Activated CD4-positive, alpha-beta T cell treated with anti-CD3 and anti-CD28 coated beads for 36 hours (primary cell): ENCODE data around the gene PCED1B. TPM values are rescaled to one million over a fixed set of nuclear protein-coding genes. Genes with fewer than 3 reads are reported as not detected.

Experiments used
- ATAC-seq: fragments of 200-7000 bp; cut with Tn5 transposase; one replicate; pipeline ENCODE4 v1.10.0; 2021; ENCODE audit warnings: mild to moderate bottlenecking, moderate library complexity
- CTCF ChIA-PET: fragments of 350-600 bp; sonication (Branson Sonifier 250); formaldehyde crosslinking; loops from one replicate; lab custom pipeline; 2021; ENCODE audit warnings: antibody characterized with exemption; lab: Charles Lee
- POLR2A ChIA-PET: fragments of 350-600 bp; sonication (Branson Sonifier 250); formaldehyde crosslinking; loops from one replicate; lab custom pipeline; 2021; ENCODE audit warnings: antibody characterized with exemption, inconsistent platforms; lab: Charles Lee
- DNase-seq: peaks from one replicate; pipeline ENCODE4 v3.0.0-alpha.2; 2020
- H3K27ac Mint-ChIP-seq: one replicate; pipeline ENCODE4 v1.8.0; 2021; ENCODE audit warnings: mixed read lengths
- H3K27me3 Mint-ChIP-seq: one replicate; pipeline ENCODE4 v1.8.0; 2021; ENCODE audit warnings: mixed read lengths
- H3K36me3 Mint-ChIP-seq: one replicate; pipeline ENCODE4 v1.8.0; 2021; ENCODE audit warnings: low read depth, mixed read lengths
- H3K4me1 Mint-ChIP-seq: one replicate; pipeline ENCODE4 v1.8.0; 2021; ENCODE audit warnings: mixed read lengths
- H3K4me3 Mint-ChIP-seq: one replicate; pipeline ENCODE4 v1.8.0; 2021; ENCODE audit warnings: mild to moderate bottlenecking, moderate library complexity, mixed read lengths
- H3K9me3 Mint-ChIP-seq: one replicate; pipeline ENCODE4 v1.8.0; 2021; ENCODE audit warnings: low read depth, mixed read lengths
- intact Hi-C, 2 experiments: fragments of 100-400 bp; cut with DNase I in 1 of 2; cut with micrococcal nuclease in 1 of 2; formaldehyde crosslinking; loops; one replicate each; pipeline versions ENCODE4 v1.14.2 to v1.15.1; 2022 to 2024; cut with DNase I, micrococcal nuclease
- total RNA-seq, 2 experiments: library from RNA; stranded (reverse); gene quantifications; one replicate each; pipeline ENCODE4 v1.2.3, GENCODE V29; 2021

PCED1B gene
- total RNA-seq, 2 experiments from 2014 or later, result 76.3 to 82.3 TPM

DNA sequence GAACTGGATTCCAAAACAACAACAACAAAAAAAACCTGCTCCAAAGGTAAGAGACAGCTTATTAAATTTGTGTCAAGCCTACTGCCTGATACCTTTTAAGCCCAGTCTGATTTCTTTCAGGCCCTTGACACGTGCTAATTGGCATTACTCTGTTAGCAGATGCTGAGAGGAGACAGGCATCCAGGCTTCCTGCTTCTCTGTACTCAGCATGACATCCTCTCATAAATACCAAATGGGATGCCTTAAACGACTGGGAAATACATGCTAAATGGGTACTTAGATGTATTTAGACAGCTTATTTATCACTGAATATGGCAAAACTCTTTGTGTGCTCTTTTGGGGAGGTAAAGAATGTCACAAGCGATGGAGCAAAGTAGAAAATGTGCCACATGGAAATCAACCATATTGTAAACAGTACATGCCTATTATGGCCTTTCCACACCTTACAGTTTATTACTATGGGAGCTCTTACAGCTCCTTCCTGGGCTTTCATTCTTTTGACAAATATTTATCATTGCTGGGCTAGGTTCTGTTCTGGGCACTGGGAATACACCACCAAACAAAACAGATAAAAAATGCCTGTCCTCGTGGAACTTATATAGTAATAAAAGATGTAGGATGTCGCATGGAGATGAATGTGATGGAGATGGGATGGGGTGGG is 11.5 kb upstream of the PCED1B start:
- H3K27me3 Mint-ChIP-seq, result no peaks in the 10 kb centered on the region
- peaks cover 13% of the 10 kb centered on the region for H3K4me1 Mint-ChIP-seq
- intact Hi-C loops, result no loop called here
- ATAC-seq (no peak), DNase-seq (no peak)
- H3K4me3 Mint-ChIP-seq, result no peak overlapping the region
- H3K36me3 Mint-ChIP-seq, result no peaks in the 10 kb centered on the region
- POLR2A ChIA-PET, result no interaction called here
- CTCF ChIA-PET, result interaction anchor here (1.3 to 4.0 kb wide), 4 partner anchors 10 to 126 kb away, joined by 3 to 34 read pairs (median 10); partner anchors contain the start of genes AMIGO2 and PCED1B
- H3K27ac Mint-ChIP-seq, result peak overlapping the region; percentile 27
- no peaks in the 10 kb centered on the region for H3K9me3 Mint-ChIP-seq

DNA sequence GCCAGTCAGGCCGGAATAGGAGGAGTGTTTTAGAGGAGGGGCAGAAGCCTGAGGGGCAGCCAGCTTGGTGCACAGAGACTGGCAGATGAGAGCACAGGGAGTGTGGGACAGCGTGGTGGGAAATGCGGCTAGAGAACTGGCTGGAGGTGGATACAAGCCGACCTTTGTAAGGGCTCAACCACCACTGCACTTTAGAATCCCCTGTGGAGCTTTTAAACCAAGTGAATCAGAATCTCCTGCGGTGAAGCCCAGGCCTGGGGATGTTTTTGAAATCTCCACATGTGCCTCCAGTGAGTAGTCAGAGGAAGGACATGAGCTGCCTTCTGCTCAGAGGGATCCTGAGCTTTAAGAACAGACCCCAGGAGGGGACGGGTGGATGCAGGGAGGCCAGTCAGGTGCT is 10.9 kb upstream of the PCED1B start:
- Mint-ChIP-seq H3K27ac (no peak overlapping the region), H3K9me3 (no peaks in the 10 kb centered on the region), H3K4me3 (no peak overlapping the region), H3K27me3 (no peaks in the 10 kb centered on the region), H3K36me3 (no peaks in the 10 kb centered on the region), H3K4me1 (peaks cover 13% of the 10 kb centered on the region)
- no peak for ATAC-seq
- ChIA-PET CTCF (interaction anchor here (1.3 to 4.0 kb wide), 4 partner anchors 12 to 139 kb away, joined by 3 to 34 read pairs (median 14); partner anchors contain the start of genes AMIGO2 and PCED1B), POLR2A (no interaction called here)
- DNase-seq, result no peak
- intact Hi-C loops, result no loop called here

- Mint-ChIP-seq H3K27ac (no peak overlapping the region), H3K27me3 (no peaks in the 10 kb centered on the region), H3K36me3 (no peaks in the 10 kb centered on the region), H3K4me1 (peaks cover 16% of the 10 kb centered on the region), H3K4me3 (no peak overlapping the region), H3K9me3 (no peaks in the 10 kb centered on the region)
- POLR2A ChIA-PET, result interaction anchor here (1.3 kb wide), 1 partner anchor 9 kb away, joined by 10 read pairs; the partner anchor contains the start of genes AMIGO2 and PCED1B
- DNase-seq (no peak), ATAC-seq (no peak)
- intact Hi-C loops, result loop anchor here (2.0 to 5.0 kb wide), 2 partner anchors 38 kb away; no protein-coding TSS in a partner anchor
- CTCF ChIA-PET, result interaction anchor here (0.8 to 5.8 kb wide), 25 partner anchors 11 to 743 kb away, joined by 3 to 43 read pairs (median 4); partner anchors contain the start of genes AMIGO2 and PCED1B
These were observed 9.1 kb upstream of the PCED1B start for GRCh38 chr12:47070310-47070709.

DNA sequence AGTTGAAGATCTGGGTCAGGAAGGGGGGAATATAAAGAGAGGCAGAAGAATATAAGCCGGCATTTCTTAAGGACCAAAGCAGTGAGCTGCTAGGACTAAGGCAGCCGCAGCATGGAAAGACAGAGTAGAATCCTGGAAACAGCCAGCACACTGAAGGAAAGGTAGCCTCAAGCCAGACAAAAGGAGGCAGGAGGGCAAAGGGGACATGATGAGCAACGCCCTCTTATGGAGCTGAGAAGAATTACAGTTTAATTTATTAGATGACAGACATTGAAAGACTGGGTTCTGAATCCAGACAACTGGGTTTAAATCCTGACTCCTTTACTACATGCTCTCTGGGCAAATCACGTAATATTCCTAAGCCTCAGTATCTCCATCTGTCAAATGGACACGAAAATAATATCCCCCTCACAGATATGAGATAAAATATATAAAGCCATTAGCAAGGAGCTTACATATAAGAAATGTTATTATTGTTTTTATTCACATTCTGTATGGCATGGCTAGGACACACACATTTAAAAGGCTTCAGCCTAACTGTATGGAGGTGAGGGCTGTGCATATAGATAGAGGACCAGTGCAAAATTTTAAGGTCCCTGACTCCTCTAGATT is 8.1 kb upstream of the PCED1B start:
- no peak for ATAC-seq
- ChIA-PET POLR2A (interaction anchor here (0.7 kb wide), 1 partner anchor 148 kb away, joined by 3 read pairs; no protein-coding TSS in a partner anchor), CTCF (interaction anchor here (0.7 to 5.8 kb wide), 36 partner anchors 10 to 615 kb away, joined by 3 to 43 read pairs (median 4); partner anchors contain the start of genes AMIGO2 and PCED1B)
- H3K36me3 Mint-ChIP-seq, result peaks cover 8% of the 10 kb centered on the region
- H3K4me3 Mint-ChIP-seq, result no peak overlapping the region
- peak; percentile 17 for DNase-seq
- no peaks in the 10 kb centered on the region for H3K9me3 Mint-ChIP-seq
- intact Hi-C loops, result loop anchor here (2.0 to 5.0 kb wide), 2 partner anchors 39 kb away; no protein-coding TSS in a partner anchor
- H3K27me3 Mint-ChIP-seq, result no peaks in the 10 kb centered on the region
- peaks cover 24% of the 10 kb centered on the region for H3K4me1 Mint-ChIP-seq
- no peak overlapping the region for H3K27ac Mint-ChIP-seq

DNA sequence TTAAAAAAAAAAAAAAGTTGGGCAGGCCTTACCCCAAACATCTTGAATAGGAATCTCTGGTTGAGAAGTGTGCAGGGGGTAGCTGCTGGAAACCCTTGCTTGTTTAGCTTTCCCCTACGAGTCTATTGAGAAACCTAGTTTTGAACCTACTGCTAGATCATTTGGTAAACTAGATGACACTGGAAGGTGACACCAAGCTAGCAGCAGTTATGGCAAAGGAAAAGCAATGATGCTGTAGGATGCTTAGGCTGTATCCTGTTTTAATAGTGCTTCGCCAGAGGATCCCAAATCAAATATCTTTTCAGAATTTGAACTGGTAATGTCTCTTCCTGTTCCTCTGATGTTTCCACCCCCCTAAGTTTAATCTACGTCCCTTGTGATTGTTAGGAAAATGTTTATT is 5.5 kb upstream of the PCED1B start:
- H3K27ac Mint-ChIP-seq, result no peak overlapping the region

GRCh38 chr12:47074757-47075156 is 4.7 kb upstream of the PCED1B start:
- CTCF ChIA-PET, result interaction anchor here (1.0 to 5.8 kb wide), 5 partner anchors 9 to 323 kb away, joined by 3 to 43 read pairs (median 3); no protein-coding TSS in a partner anchor
- ATAC-seq, result no peak
- Mint-ChIP-seq H3K4me3 (no peak overlapping the region), H3K36me3 (peaks cover 35% of the 10 kb centered on the region), H3K27ac (no peak overlapping the region), H3K4me1 (peaks cover 35% of the 10 kb centered on the region), H3K27me3 (no peaks in the 10 kb centered on the region), H3K9me3 (no peaks in the 10 kb centered on the region)
- intact Hi-C loops, result loop anchor here in 1 of 2 experiments (5.0 kb wide), 1 partner anchor 42 kb away; no protein-coding TSS in a partner anchor
- POLR2A ChIA-PET, result interaction anchor here (0.6 kb wide), 1 partner anchor 8 kb away, joined by 3 read pairs; no protein-coding TSS in a partner anchor
- no peak for DNase-seq

More for the DNA sequence above, 5.5 kb upstream of the PCED1B start:
- ChIA-PET CTCF (interaction anchor here (1.0 to 5.8 kb wide), 2 partner anchors 41 to 113 kb away, joined by 3 to 43 read pairs; no protein-coding TSS in a partner anchor), POLR2A (no interaction called here)
- Mint-ChIP-seq H3K4me3 (no peak overlapping the region), H3K36me3 (peaks cover 30% of the 10 kb centered on the region), H3K4me1 (peaks cover 35% of the 10 kb centered on the region), H3K27me3 (no peaks in the 10 kb centered on the region), H3K9me3 (no peaks in the 10 kb centered on the region)
- no peak for ATAC-seq
- no peak for DNase-seq
- intact Hi-C loops, result loop anchor here in 1 of 2 experiments (5.0 kb wide), 1 partner anchor 42 kb away; no protein-coding TSS in a partner anchor

GRCh38 chr12:47075192-47076084 is 4.0 kb upstream of the PCED1B start:
- ChIA-PET POLR2A (interaction anchor here (0.6 kb wide), 1 partner anchor 8 kb away, joined by 3 read pairs; no protein-coding TSS in a partner anchor), CTCF (interaction anchor here (0.6 to 1.4 kb wide), 5 partner anchors 8 to 322 kb away, joined by 3 read pairs; no protein-coding TSS in a partner anchor)
- intact Hi-C loops, result no loop called here
- Mint-ChIP-seq H3K27ac (no peak overlapping the region), H3K9me3 (no peaks in the 10 kb centered on the region), H3K27me3 (no peaks in the 10 kb centered on the region), H3K4me1 (peaks cover 35% of the 10 kb centered on the region), H3K4me3 (no peak overlapping the region), H3K36me3 (peaks cover 35% of the 10 kb centered on the region)
- no peak for DNase-seq
- ATAC-seq, result no peak

GRCh38 chr12:47077206-47078085 is 2.0 kb upstream of the PCED1B start:
- no peak for DNase-seq
- Mint-ChIP-seq H3K27me3 (no peaks in the 10 kb centered on the region), H3K27ac (peak overlapping the region; percentile 96), H3K9me3 (no peaks in the 10 kb centered on the region), H3K4me1 (peaks cover 52% of the 10 kb centered on the region), H3K36me3 (peaks cover 35% of the 10 kb centered on the region), H3K4me3 (peak overlapping the region; percentile 96)
- intact Hi-C loops, result loop anchor here (1.0 to 2.0 kb wide), 5 partner anchors 45 to 229 kb away; no protein-coding TSS in a partner anchor
- ChIA-PET CTCF (interaction anchor here (0.7 to 6.0 kb wide), 6 partner anchors 7 to 199 kb away, joined by 3 to 34 read pairs (median 5); no protein-coding TSS in a partner anchor), POLR2A (interaction anchor here (0.6 kb wide), 1 partner anchor 130 kb away, joined by 3 read pairs; no protein-coding TSS in a partner anchor)
- ATAC-seq, result no peak

DNA sequence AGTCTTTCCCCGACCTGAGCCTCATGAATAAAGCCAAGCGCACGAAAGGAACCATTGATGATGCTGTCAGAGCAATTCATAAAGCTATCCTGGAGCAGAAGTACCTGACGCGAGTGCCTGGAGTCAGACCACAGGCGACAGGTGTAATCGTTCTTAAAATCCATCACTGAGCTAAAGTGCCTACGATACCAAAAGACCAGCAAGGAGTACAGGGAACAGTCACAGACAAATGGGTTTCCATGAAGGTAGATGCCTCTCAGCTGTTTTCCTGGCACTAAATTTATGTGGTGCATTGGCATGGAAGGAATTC is 1.4 kb upstream of the PCED1B start:
- ATAC-seq (no peak), DNase-seq (no peak)
- Mint-ChIP-seq H3K27ac (peak overlapping the region; percentile 96), H3K9me3 (no peaks in the 10 kb centered on the region), H3K27me3 (no peaks in the 10 kb centered on the region), H3K4me3 (peak overlapping the region; percentile 96), H3K4me1 (peaks cover 58% of the 10 kb centered on the region), H3K36me3 (peaks cover 37% of the 10 kb centered on the region)
- intact Hi-C loops, result loop anchor here (1.0 to 2.0 kb wide), 5 partner anchors 45 to 229 kb away; no protein-coding TSS in a partner anchor
- POLR2A ChIA-PET, result interaction anchor here (0.6 to 1.8 kb wide), 3 partner anchors 8 to 629 kb away, joined by 3 to 10 read pairs (median 6); no protein-coding TSS in a partner anchor
- CTCF ChIA-PET, result interaction anchor here (0.7 to 6.0 kb wide), 8 partner anchors 8 to 199 kb away, joined by 3 to 34 read pairs (median 4); no protein-coding TSS in a partner anchor
